Left ventricle myocardium inferior (tissue), 1 donor: ENCODE measurements around the gene MAP1S. TPM values are rescaled to one million over a fixed set of nuclear protein-coding genes. Genes with fewer than 3 reads are reported as not detected.

Experiments used
- DNase-seq: peaks from one replicate; pipeline ENCODE4 v3.0.0-alpha.2; 2020
- H3K27ac ChIP-seq: fragments of 200-600 bp; replicated peaks from 2 replicates; pipeline ENCODE4 v1.8.0; 2021
- H3K27me3 ChIP-seq: fragments of 200-600 bp; 2 replicates; pipeline ENCODE4 v1.8.0; 2021; ENCODE audit warnings: low read depth
- H3K36me3 ChIP-seq: fragments of 200-600 bp; 2 replicates; pipeline ENCODE4 v1.8.0; 2021
- H3K4me1 ChIP-seq: fragments of 200-600 bp; 2 replicates; pipeline ENCODE4 v1.8.0; 2021
- H3K4me3 ChIP-seq: fragments of 200-600 bp; 2 replicates; pipeline ENCODE4 v1.8.0; 2021; ENCODE audit warnings: mild to moderate bottlenecking, moderate library complexity
- H3K9me3 ChIP-seq: fragments of 200-600 bp; replicated peaks from 2 replicates; pipeline ENCODE4 v1.8.0; 2021
- CTCF ChIP-seq: fragments of 200-600 bp; IDR thresholded peaks from 2 replicates; pipeline ENCODE4 v1.8.0; 2021; ENCODE audit warnings: antibody characterized with exemption, mild to moderate bottlenecking, borderline replicate concordance
- intact Hi-C: fragments of 100-400 bp; cut with micrococcal nuclease; formaldehyde crosslinking; loops from one replicate; pipeline ENCODE4 v1.11.0; 2022
- total RNA-seq: library from RNA; stranded (reverse); fragmentation: NEBNext Ultra II Directional; extraction: Animal tissue kit (Norgen Biotek cat#: 25700); gene quantifications from one replicate; pipeline ENCODE4 v1.2.1, GENCODE V29; 2021
- donor health status: DM: no; HTN: yes; CAD: no; lungs with severe emphysema.

The MAP1S gene
- total RNA-seq, 1 donor from 2014 or later: 21.4 TPM

DNA sequence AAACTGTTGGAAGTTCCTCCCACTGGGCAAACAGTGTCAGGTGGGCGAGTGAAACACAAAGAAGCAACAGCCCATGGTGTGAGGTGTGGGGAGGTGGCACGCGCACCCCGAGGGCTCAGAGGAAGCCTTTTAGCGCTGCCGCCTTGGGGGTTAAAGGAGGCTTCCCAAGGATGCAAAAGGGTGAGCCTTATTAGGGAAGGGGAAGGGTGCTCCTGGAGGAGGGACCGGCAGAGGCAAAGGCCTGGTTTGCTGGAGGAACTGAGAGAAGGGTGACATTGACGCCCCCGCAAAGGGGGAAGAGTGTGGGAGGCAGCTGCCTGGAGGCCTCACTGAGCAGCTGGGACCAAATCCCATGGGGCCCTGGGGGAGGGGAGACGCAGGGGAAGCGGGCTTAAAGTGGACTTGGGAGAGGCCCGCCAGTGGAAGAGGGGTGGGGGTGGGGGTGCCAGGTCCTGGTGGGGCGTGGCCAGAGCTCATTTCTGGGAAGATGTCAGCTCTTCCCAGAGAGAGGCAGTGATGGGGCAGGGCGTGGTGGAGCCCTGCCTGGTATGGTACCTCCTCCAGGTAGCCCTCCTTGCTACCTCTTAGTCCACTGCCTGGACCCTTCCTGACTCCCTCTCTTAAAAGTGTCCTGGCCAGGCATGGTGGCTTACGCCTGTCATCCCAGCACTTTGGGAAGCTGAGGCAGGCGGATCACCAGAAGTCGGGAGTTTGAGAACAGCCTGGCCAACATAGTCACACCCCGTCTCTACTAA lies 20.0 kb downstream of the MAP1S start:
- TF ChIP-seq CTCF: no peak
- H3K27ac ChIP-seq: no peak overlapping the region
- H3K4me1 ChIP-seq: no peaks in the 10 kb centered on the region
- no peaks in the 10 kb centered on the region for H3K27me3 ChIP-seq
- intact Hi-C loops: no loop called here
- no peaks in the 10 kb centered on the region for H3K9me3 ChIP-seq
- peaks cover 27% of the 10 kb centered on the region for H3K36me3 ChIP-seq
- DNase-seq: peak; percentile 40
- no peak overlapping the region for H3K4me3 ChIP-seq

DNA sequence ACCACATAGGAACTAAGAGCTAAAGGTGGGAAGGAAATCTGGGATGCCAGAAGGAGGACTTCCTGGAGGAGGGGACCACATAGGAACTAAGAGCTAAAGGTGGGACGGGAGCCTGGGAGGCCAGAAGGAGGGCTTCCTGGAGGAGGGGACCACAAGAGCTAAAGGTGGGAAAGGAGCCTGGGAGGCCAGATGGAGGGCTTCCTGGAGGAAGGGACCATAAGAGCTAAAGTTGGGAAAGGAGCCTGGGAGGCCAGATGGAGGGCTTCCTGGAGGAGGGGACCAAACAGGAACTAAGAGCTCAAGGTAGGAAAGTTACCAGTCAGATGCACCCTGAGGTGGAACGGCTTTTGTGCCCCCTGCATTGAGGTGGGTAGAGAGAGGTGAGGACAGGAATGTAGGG lies 22.2 kb downstream of the MAP1S start:
- intact Hi-C loops: no loop called here
- H3K27ac ChIP-seq: no peak overlapping the region
- DNase-seq: no peak
- no peak for TF ChIP-seq CTCF
- H3K36me3 ChIP-seq: peaks cover 6% of the 10 kb centered on the region
- no peaks in the 10 kb centered on the region for H3K4me1 ChIP-seq
- no peak overlapping the region for H3K4me3 ChIP-seq
- no peaks in the 10 kb centered on the region for H3K27me3 ChIP-seq
- H3K9me3 ChIP-seq: no peaks in the 10 kb centered on the region

DNA sequence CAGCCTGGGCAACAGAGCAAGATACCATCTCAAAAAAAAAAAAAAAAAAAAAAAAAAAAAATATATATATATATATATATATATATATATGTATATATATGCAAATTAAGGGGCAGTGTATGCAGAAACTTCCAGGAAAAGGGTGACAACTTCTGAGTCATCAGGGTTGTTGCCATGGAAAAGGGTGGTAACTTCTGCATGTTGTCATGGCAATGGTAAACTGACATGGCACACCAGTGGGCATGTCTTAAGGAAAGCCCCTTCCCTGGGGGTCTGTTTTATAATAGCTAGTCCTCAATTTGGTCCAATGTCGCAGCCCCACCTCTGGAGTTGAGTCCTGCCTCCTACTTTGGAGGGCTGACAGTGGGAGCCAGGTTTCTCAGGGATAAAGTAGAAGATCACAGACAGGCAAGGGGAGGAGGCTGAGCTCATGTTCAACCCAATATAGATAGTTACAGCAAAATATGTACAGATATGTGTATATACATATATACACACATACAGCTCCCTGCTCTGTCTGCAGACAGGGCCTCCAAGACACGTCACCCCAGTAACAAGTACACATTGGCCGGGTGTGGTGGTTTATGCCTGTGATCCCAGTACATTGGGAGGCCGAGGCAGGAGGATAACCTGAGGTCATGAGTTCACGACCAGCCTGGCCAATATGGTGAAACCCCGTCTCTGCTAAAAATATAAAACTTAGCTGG lies 24.7 kb downstream of the MAP1S start:
- Histone ChIP-seq H3K4me1 (peaks cover 15% of the 10 kb centered on the region), H3K9me3 (no peaks in the 10 kb centered on the region), H3K27me3 (no peaks in the 10 kb centered on the region), H3K27ac (no peak overlapping the region), H3K4me3 (no peak overlapping the region), H3K36me3 (no peaks in the 10 kb centered on the region)
- no peak for TF ChIP-seq CTCF
- no peak for DNase-seq
- intact Hi-C loops: no loop called here

DNA sequence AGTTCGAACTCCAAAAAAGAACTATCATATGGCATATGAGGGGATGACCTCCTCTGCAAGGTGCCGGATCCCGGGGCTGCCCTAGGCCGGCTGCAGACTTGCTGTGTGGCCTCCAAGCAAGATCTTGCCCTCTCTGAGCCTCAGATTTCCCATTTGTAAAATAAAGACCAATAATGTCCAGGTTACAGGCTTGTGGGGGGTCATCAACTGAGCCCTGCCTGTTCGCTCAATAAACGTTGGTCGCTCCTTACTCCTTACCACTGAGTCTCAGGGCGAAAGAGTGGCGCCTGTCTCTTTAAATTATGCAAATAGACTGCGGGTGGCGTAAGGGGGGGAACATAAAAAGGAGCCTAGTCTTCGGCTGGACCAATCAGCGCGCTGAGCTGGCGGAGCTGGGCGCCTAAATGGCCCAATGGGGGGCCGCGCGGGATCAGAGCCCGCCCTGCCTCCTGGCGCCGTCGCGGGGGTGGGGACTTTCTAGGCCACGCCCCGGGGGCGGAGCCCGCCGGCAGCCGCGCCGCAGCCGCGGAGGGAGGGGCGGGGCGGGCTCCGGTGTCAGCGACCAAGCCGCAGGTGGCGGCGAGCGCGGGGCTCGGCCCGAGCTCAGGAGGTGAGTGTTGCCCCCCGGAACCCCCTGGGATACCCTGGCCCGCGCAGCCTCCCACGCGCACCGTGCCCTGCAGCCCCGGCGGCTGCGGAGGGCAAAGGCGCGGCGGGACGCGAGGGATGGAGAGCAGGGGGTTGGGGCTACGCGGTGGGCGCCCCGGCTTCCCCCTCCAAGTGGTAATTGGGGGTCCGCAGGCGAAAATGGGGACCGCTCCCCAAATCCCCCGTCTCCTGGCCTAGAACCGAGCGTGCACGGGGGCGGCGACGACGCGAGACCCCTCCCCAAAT lies 28.2 kb downstream of the MAP1S start:
- H3K4me3 ChIP-seq: peak overlapping the region; percentile 59
- peaks cover 15% of the 10 kb centered on the region for H3K4me1 ChIP-seq
- H3K27me3 ChIP-seq: no peaks in the 10 kb centered on the region
- no peaks in the 10 kb centered on the region for H3K36me3 ChIP-seq
- TF ChIP-seq CTCF: no peak
- no peak overlapping the region for H3K27ac ChIP-seq
- H3K9me3 ChIP-seq: no peaks in the 10 kb centered on the region
- intact Hi-C loops: no loop called here
- DNase-seq: peak; percentile 90

GRCh38 chr19:17748884-17749638 lies 29.8 kb downstream of the MAP1S start:
- intact Hi-C loops: no loop called here
- Histone ChIP-seq H3K27ac (no peak overlapping the region), H3K4me1 (peaks cover 15% of the 10 kb centered on the region), H3K27me3 (peaks cover 4% of the 10 kb centered on the region), H3K4me3 (no peak overlapping the region), H3K36me3 (no peaks in the 10 kb centered on the region), H3K9me3 (no peaks in the 10 kb centered on the region)
- no peak for TF ChIP-seq CTCF
- no peak for DNase-seq
